ENCODE data around the gene USP15. TPM values are rescaled to one million over a fixed set of nuclear protein-coding genes. Genes with fewer than 3 reads are reported as not detected.
"Not testable (repeated sequence)": the region's sequence is repeated elsewhere in the genome, so short reads cannot be mapped to it uniquely, and the experiment has no call there.

USP15 gene
- total RNA-seq, 1 donor from 2014 or later: 35.1 TPM

GRCh38 chr12:62319058-62319457, 58.9 kb downstream of the USP15 start:
- DNase-seq (ENCODE audit: extremely low read depth, low read depth, low spot score): no peak

- DNase-seq (ENCODE audit: extremely low read depth, low read depth, low spot score): no peak
Measured at GRCh38 chr12:62320054-62320453, 59.9 kb downstream of the USP15 start.

- DNase-seq (ENCODE audit: extremely low read depth, low read depth, low spot score): no peak
Measured at GRCh38 chr12:62323386-62323785, 63.2 kb downstream of the USP15 start.

DNA sequence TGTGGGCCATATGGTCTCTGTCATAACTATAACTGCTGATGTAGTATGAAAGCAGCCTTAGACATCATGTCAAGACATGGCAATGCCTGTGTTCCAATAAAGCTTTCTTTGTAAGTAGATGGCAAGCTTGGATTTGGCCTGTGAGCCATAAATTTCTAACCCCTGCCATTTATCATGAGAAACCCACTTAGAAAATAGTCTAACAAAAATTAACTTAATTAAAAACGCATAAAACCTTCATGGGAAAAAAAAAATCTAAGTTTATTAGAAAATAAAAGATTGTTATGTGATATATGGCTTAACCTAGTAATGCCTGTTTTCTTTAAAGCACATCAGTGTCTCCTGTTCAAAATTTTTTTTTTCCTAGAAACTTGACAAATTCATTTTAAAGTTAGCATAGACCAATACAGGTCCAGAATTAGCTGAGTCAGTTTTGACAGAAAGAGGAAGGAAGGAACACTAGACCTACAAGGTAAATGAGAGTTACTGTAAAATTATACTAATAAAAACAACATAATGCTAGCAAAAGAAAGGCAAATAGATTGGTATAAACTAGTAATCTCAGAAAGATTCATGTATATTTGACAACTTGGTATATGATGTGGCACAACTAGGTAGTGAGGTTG, 68.2 kb downstream of the USP15 start:
- DNase-seq (ENCODE audit: extremely low read depth, low read depth, low spot score): no peak

- DNase-seq (ENCODE audit: extremely low read depth, low read depth, low spot score): no peak
Measured at GRCh38 chr12:62331306-62331705, 71.1 kb downstream of the USP15 start.

DNA sequence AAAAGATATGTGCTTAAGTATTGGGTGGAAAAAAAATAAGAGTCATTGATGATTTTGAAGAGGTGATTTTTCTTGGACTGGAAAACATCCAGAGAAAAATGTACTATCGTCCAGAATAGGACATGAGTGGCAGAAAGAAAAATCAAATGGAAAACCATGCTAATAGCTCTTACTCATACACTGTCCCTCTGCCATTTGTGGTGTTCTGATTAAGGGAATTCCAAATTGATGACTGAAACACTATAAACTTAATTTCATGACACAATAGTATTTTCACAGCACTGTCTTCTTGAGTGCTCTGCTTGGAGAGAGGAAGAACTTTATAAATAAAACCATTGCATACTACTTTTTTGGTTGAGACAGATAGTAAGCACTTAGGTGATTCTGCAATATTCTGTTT, 72.4 kb downstream of the USP15 start:
- DNase-seq (ENCODE audit: extremely low read depth, low read depth, low spot score): no peak

DNA sequence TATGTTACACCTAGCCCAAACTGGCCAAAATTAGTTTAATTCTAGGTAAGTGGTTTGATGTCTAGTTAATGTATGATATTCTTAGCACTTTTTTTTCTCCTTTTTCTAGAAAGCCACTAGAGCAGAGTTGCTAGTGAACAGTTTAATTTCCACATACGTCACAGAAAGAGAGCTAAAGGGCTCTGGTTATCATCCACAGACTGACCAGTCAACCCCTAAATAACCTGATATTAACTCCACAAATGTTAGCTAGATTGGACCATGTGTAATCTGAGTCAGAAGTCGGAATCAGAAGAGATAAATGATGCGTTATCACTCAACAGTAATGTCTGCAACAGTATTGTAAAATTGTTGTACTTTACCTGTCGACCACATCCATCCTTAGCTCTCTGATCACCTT, 74.9 kb downstream of the USP15 start:
- DNase-seq (ENCODE audit: extremely low read depth, low read depth, low spot score): no peak

GRCh38 chr12:62335796-62336195, 75.6 kb downstream of the USP15 start:
- no peak for DNase-seq (ENCODE audit: extremely low read depth, low read depth, low spot score)

- not testable (repeated sequence) for DNase-seq (ENCODE audit: extremely low read depth, low read depth, low spot score)
Measured at GRCh38 chr12:62337643-62338042, 77.4 kb downstream of the USP15 start.

DNA sequence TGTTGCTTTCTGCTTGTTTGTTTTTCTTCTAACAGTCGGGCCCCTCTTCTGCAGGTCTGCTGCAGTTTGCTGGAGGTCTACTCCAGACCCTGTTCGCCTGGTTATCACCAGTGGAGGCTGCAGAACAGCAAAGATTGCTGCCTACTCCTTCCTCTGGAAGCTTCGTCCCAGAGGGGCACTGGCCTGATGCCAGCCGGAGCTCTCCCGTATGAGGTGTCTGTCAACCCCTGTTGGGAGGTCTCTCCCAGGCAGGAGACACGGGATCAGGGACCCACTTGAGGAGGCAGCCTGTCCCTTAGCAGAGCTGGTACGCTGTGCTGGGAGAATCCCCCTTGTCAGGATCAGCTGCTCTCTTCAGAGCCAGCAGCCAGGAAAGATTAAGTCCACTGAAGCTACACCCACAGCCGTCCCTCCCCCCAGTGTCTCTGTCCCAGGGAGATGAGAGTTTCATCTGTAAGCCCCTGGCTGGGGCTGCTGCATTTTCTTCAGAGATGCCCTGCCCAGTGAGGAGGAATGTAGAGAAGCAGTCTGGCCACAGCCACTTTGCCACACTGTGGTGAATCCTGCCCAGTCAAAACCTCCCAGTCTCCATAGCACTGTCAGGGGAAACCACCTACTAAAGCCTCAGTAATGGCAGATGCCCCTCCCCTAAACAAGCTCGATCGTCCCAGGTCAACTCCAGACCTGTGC, 82.6 kb downstream of the USP15 start:
- DNase-seq (ENCODE audit: extremely low read depth, low read depth, low spot score): not testable (repeated sequence)

GRCh38 chr12:62343304-62344120, 83.3 kb downstream of the USP15 start:
- DNase-seq (ENCODE audit: extremely low read depth, low read depth, low spot score): not testable (repeated sequence)

GRCh38 chr12:62344731-62345556, 84.7 kb downstream of the USP15 start:
- not testable (repeated sequence) for DNase-seq (ENCODE audit: extremely low read depth, low read depth, low spot score)

GRCh38 chr12:62345667-62346066, 85.5 kb downstream of the USP15 start:
- DNase-seq (ENCODE audit: extremely low read depth, low read depth, low spot score): no peak

- no peak for DNase-seq (ENCODE audit: extremely low read depth, low read depth, low spot score)
Measured at GRCh38 chr12:62346817-62347216, 86.6 kb downstream of the USP15 start.

DNA sequence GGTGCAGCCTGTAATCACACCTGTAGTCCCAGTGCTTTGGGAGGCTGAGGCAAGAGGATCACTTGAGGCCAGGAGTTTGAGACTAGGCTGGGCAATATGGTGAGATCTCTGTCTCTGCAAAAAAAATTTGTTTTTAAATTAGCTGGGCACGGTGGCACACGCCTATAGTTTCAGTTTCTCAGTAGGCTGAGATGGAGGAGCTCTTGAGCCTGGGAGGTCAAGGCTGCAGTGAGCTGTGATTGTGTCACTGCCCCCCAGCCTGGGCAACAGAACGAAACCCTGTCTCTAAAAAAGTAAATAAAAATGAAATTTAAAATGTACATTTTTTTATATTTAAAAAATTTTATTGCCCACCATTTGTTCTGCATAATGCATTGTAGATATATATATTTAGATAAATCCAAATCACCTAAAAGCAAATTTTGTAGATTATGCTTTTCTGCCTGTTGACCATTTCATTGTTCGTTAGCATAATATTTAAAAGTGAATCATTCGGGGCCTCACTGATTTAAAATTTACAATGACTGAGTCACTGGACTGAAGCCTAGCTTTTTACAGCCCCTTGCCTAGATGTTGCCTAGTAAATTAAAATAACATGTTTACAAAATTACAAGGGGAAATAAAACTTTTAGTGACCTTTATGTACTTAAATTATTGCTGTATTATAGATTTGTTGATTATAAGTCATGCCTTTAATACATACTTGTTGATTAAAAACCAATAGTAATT, 87.9 kb downstream of the USP15 start:
- DNase-seq (ENCODE audit: extremely low read depth, low read depth, low spot score): no peak

DNA sequence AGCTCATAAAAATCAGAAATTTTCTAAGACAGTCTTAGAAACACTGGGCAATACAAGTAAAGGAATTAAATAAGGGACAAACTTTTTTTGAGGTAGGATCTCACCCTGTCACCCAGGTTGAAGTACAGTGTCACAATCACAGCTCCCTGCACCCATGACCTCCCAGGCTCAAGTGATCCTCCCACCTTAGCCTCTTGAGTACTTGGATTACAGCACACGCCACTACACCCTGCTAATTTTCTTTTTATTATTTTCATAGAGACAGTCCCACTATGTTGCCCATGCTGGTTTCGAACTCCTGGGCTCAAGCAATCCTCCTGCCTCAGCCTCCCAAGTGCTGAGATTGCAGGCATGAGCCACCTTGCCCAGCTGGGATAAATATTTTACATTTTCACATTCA, 90.3 kb downstream of the USP15 start:
- DNase-seq (ENCODE audit: extremely low read depth, low read depth, low spot score): no peak

GRCh38 chr12:62351326-62351725, 91.1 kb downstream of the USP15 start:
- DNase-seq (ENCODE audit: extremely low read depth, low read depth, low spot score): no peak

- DNase-seq (ENCODE audit: extremely low read depth, low read depth, low spot score): no peak
Measured at GRCh38 chr12:62361048-62361447, 100.8 kb downstream of the USP15 start.

- DNase-seq (ENCODE audit: extremely low read depth, low read depth, low spot score): no peak
Measured at GRCh38 chr12:62363506-62363905, 103.3 kb downstream of the USP15 start.

GRCh38 chr12:62364697-62365096, 104.5 kb downstream of the USP15 start:
- not testable (repeated sequence) for DNase-seq (ENCODE audit: extremely low read depth, low read depth, low spot score)

Data from glomerular endothelial cell (primary cell).